GM18520 (cell line): ENCODE measurements around the gene TOP2A.
"Not testable (repeated sequence)": the region's sequence is repeated elsewhere in the genome, so short reads cannot be mapped to it uniquely, and the experiment has no call there.

ENCODE experiments used
- ATAC-seq: cut with Tn5 transposase; IDR thresholded peaks from one replicate; pipeline ENCODE4 v1.9.1; 2021; ENCODE audit not compliant: unreplicated experiment

Gene TOP2A

GRCh38 chr17:40382251-40382650 is 35.4 kb downstream of the TOP2A start:
- no peak for ATAC-seq

GRCh38 chr17:40378966-40379365 is 38.7 kb downstream of the TOP2A start:
- no peak for ATAC-seq

- no peak for ATAC-seq
Observed at GRCh38 chr17:40377832-40378231, 39.9 kb downstream of the TOP2A start.

GRCh38 chr17:40376541-40376940 is 41.2 kb downstream of the TOP2A start:
- not testable (repeated sequence) for ATAC-seq

- not testable (repeated sequence) for ATAC-seq
Observed at GRCh38 chr17:40375786-40376185, 41.9 kb downstream of the TOP2A start.

GRCh38 chr17:40374821-40375498 is 42.7 kb downstream of the TOP2A start:
- no peak for ATAC-seq

- no peak for ATAC-seq
Observed at GRCh38 chr17:40373999-40374398, 43.7 kb downstream of the TOP2A start.

GRCh38 chr17:40373324-40373723 is 44.4 kb downstream of the TOP2A start:
- ATAC-seq: no peak

- not testable (repeated sequence) for ATAC-seq
Observed at GRCh38 chr17:40372644-40373043, 45.1 kb downstream of the TOP2A start.

- ATAC-seq: no peak
Observed at GRCh38 chr17:40372031-40372430, 45.7 kb downstream of the TOP2A start.

- no peak for ATAC-seq
Observed at GRCh38 chr17:40371261-40371929, 46.3 kb downstream of the TOP2A start.

- ATAC-seq: no peak
Observed at GRCh38 chr17:40369923-40370322, 47.8 kb downstream of the TOP2A start.

GRCh38 chr17:40367728-40368127 is 50.0 kb downstream of the TOP2A start:
- not testable (repeated sequence) for ATAC-seq

GRCh38 chr17:40366861-40367518 is 50.7 kb downstream of the TOP2A start:
- no peak for ATAC-seq

GRCh38 chr17:40366076-40366860 is 51.4 kb downstream of the TOP2A start:
- no peak for ATAC-seq

GRCh38 chr17:40364906-40365305 is 52.8 kb downstream of the TOP2A start:
- ATAC-seq: no peak

- ATAC-seq: no peak
Observed at GRCh38 chr17:40364121-40364861, 53.4 kb downstream of the TOP2A start, which contains the start of gene GJD3. TSS of gene GJD3 (minus strand) at chr17:40364737. CDS start at chr17:40363815, 922 bp downstream.

GRCh38 chr17:40363111-40363827 is 54.4 kb downstream of the TOP2A start:
- no peak for ATAC-seq

GRCh38 chr17:40362696-40363110 is 55.0 kb downstream of the TOP2A start:
- peak; percentile 64 for ATAC-seq
